Measurements from ENCODE around the gene MPC1.

Gene MPC1

GRCh38 chr6:166325383-166326042, 57.2 kb downstream of the MPC1 start:
- no peaks in the 10 kb centered on the region for H3K9me3 ChIP-seq (ENCODE audit: control insufficient read depth in 2 of 2, low read length in 2 of 2)
- H3K27ac ChIP-seq (ENCODE audit: low read depth in 2 of 2, low read length in 2 of 2): no peak overlapping the region
- no peaks in the 10 kb centered on the region for H3K27me3 ChIP-seq (ENCODE audit: control insufficient read depth in 2 of 2, insufficient read depth in 2 of 2, low read length in 2 of 2)
- peaks cover 0 to under 1% of the 10 kb centered on the region in 2 donors for H3K4me1 ChIP-seq (ENCODE audit: control insufficient read depth in 2 of 2, insufficient read depth in 2 of 2, low read length in 2 of 2)
- no peak overlapping the region for H3K9ac ChIP-seq (ENCODE audit: low read depth in 1 of 2, low read length in 2 of 2)
- peaks cover 33 to 49% of the 10 kb centered on the region in 2 donors for H3K36me3 ChIP-seq (ENCODE audit: control insufficient read depth in 2 of 2, insufficient read depth in 2 of 2, low read length in 2 of 2)
- no peak overlapping the region for H3K4me3 ChIP-seq (ENCODE audit: low read length in 2 of 2)

- no peaks in the 10 kb centered on the region for H3K9me3 ChIP-seq (ENCODE audit: control insufficient read depth in 2 of 2, low read length in 2 of 2)
- H3K4me1 ChIP-seq (ENCODE audit: control insufficient read depth in 2 of 2, insufficient read depth in 2 of 2, low read length in 2 of 2): no peaks in the 10 kb centered on the region
- no peak overlapping the region for H3K4me3 ChIP-seq (ENCODE audit: low read length in 2 of 2)
- H3K9ac ChIP-seq (ENCODE audit: low read depth in 1 of 2, low read length in 2 of 2): no peak overlapping the region
- peaks cover 37 to 47% of the 10 kb centered on the region in 2 donors for H3K36me3 ChIP-seq (ENCODE audit: control insufficient read depth in 2 of 2, insufficient read depth in 2 of 2, low read length in 2 of 2)
- H3K27me3 ChIP-seq (ENCODE audit: control insufficient read depth in 2 of 2, insufficient read depth in 2 of 2, low read length in 2 of 2): no peaks in the 10 kb centered on the region
- H3K27ac ChIP-seq (ENCODE audit: low read depth in 2 of 2, low read length in 2 of 2): no peak overlapping the region
Observed at GRCh38 chr6:166323395-166323794, 59.3 kb downstream of the MPC1 start.

- H3K27ac ChIP-seq (ENCODE audit: low read depth in 2 of 2, low read length in 2 of 2): no peak overlapping the region
- no peaks in the 10 kb centered on the region for H3K4me1 ChIP-seq (ENCODE audit: control insufficient read depth in 2 of 2, insufficient read depth in 2 of 2, low read length in 2 of 2)
- no peak overlapping the region for H3K4me3 ChIP-seq (ENCODE audit: low read length in 2 of 2)
- peaks cover 15 to 21% of the 10 kb centered on the region in 2 donors for H3K36me3 ChIP-seq (ENCODE audit: control insufficient read depth in 2 of 2, insufficient read depth in 2 of 2, low read length in 2 of 2)
- no peaks in the 10 kb centered on the region for H3K9me3 ChIP-seq (ENCODE audit: control insufficient read depth in 2 of 2, low read length in 2 of 2)
- H3K9ac ChIP-seq (ENCODE audit: low read depth in 1 of 2, low read length in 2 of 2): no peak overlapping the region
- H3K27me3 ChIP-seq (ENCODE audit: control insufficient read depth in 2 of 2, insufficient read depth in 2 of 2, low read length in 2 of 2): no peaks in the 10 kb centered on the region
Observed at GRCh38 chr6:166318649-166319600, 63.8 kb downstream of the MPC1 start.

DNA sequence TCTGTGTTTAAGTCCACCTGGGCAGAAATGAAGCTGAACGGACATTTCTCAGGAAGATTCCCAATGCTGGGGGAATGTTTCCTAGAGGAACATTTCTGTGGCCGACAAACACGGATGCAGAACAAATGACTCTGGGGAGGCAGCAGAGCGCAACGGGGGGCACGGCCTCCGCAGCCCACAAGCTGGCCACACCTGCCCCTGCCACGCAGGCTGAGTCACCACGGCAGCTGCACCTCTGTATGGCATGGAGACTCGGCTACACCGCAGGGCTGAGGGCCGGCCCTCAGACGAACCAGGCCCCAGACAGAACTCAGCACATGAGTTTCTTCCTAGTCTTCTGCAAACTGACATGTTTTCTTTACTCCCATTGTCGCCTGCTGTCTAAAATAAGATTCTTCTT, 64.5 kb downstream of the MPC1 start:
- H3K27ac ChIP-seq (ENCODE audit: low read depth in 2 of 2, low read length in 2 of 2): no peak overlapping the region
- H3K36me3 ChIP-seq (ENCODE audit: control insufficient read depth in 2 of 2, insufficient read depth in 2 of 2, low read length in 2 of 2): peaks cover 12 to 17% of the 10 kb centered on the region in 2 donors
- no peak overlapping the region for H3K4me3 ChIP-seq (ENCODE audit: low read length in 2 of 2)
- H3K9ac ChIP-seq (ENCODE audit: low read depth in 1 of 2, low read length in 2 of 2): no peak overlapping the region
- no peaks in the 10 kb centered on the region for H3K9me3 ChIP-seq (ENCODE audit: control insufficient read depth in 2 of 2, low read length in 2 of 2)
- H3K27me3 ChIP-seq (ENCODE audit: control insufficient read depth in 2 of 2, insufficient read depth in 2 of 2, low read length in 2 of 2): no peaks in the 10 kb centered on the region
- no peaks in the 10 kb centered on the region for H3K4me1 ChIP-seq (ENCODE audit: control insufficient read depth in 2 of 2, insufficient read depth in 2 of 2, low read length in 2 of 2)

GRCh38 chr6:166317261-166318212, 65.2 kb downstream of the MPC1 start:
- H3K4me1 ChIP-seq (ENCODE audit: control insufficient read depth in 2 of 2, insufficient read depth in 2 of 2, low read length in 2 of 2): no peaks in the 10 kb centered on the region
- no peak overlapping the region for H3K4me3 ChIP-seq (ENCODE audit: low read length in 2 of 2)
- no peaks in the 10 kb centered on the region for H3K27me3 ChIP-seq (ENCODE audit: control insufficient read depth in 2 of 2, insufficient read depth in 2 of 2, low read length in 2 of 2)
- peaks cover 7 to 12% of the 10 kb centered on the region in 2 donors for H3K36me3 ChIP-seq (ENCODE audit: control insufficient read depth in 2 of 2, insufficient read depth in 2 of 2, low read length in 2 of 2)
- no peak overlapping the region for H3K27ac ChIP-seq (ENCODE audit: low read depth in 2 of 2, low read length in 2 of 2)
- no peak overlapping the region for H3K9ac ChIP-seq (ENCODE audit: low read depth in 1 of 2, low read length in 2 of 2)
- H3K9me3 ChIP-seq (ENCODE audit: control insufficient read depth in 2 of 2, low read length in 2 of 2): no peaks in the 10 kb centered on the region

DNA sequence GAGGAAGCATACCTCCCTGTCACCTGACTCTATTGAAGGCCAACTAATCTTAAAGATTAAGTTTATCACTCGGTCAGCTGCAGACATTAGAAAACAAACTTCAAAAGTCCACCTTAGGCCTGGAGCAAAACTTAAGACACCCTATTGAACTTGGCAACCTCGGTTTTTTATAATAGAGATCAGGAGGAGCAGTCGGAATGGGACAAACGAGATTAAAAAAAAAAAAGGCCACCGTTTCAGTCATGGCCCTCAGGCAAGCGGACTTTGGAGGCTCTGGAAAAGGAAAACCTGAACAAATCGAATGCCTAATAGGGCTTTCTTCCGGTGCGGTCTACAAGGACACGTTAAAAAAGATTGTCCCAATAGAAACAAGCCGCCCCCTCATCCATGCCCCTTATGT, 67.3 kb downstream of the MPC1 start:
- Histone ChIP-seq H3K27me3 (ENCODE audit: control insufficient read depth in 2 of 2, insufficient read depth in 2 of 2, low read length in 2 of 2) (no peaks in the 10 kb centered on the region), H3K36me3 (ENCODE audit: control insufficient read depth in 2 of 2, insufficient read depth in 2 of 2, low read length in 2 of 2) (peaks cover 3 to 5% of the 10 kb centered on the region in 2 donors), H3K9me3 (ENCODE audit: control insufficient read depth in 2 of 2, low read length in 2 of 2) (no peaks in the 10 kb centered on the region), H3K4me1 (ENCODE audit: control insufficient read depth in 2 of 2, insufficient read depth in 2 of 2, low read length in 2 of 2) (no peaks in the 10 kb centered on the region), H3K9ac (ENCODE audit: low read depth in 1 of 2, low read length in 2 of 2) (no peak overlapping the region), H3K27ac (ENCODE audit: low read depth in 2 of 2, low read length in 2 of 2) (no peak overlapping the region), H3K4me3 (ENCODE audit: low read length in 2 of 2) (no peak overlapping the region)

Data from mucosa of rectum (tissue), 2 donors.